HepG2 (cell line): ENCODE measurements around the gene SHROOM1. TPM values are rescaled to one million over a fixed set of nuclear protein-coding genes. Genes with fewer than 3 reads are reported as not detected.

Experiments used
- HOXD1 ChIP-seq: sonication (generic); formaldehyde crosslinking; IDR thresholded peaks from 2 replicates; pipeline ENCODE4 v1.5.0; 2020; ENCODE audit warnings: missing genetic modification reagents
- RBAK ChIP-seq: sonication (generic); formaldehyde crosslinking; IDR thresholded peaks from 2 replicates; pipeline ENCODE4 v1.5.1; 2020; ENCODE audit warnings: mild to moderate bottlenecking, missing genetic modification reagents
- RXRA ChIP-seq: sonication (generic); formaldehyde crosslinking; IDR thresholded peaks from 2 replicates; pipeline ENCODE4 v1.5.1; 2020; ENCODE audit warnings: missing genetic modification reagents
- TOPORS ChIP-seq: sonication (generic); formaldehyde crosslinking; IDR thresholded peaks from 2 replicates; pipeline ENCODE4 v1.8.0; 2023; ENCODE audit warnings: mild to moderate bottlenecking, missing genetic modification reagents
- ZBTB7A ChIP-seq: sonication (generic); formaldehyde crosslinking; IDR thresholded peaks from 2 replicates; pipeline ENCODE4 v1.8.0; 2022; ENCODE audit warnings: mild to moderate bottlenecking, missing genetic modification reagents
- ZMYM2 ChIP-seq: sonication (generic); formaldehyde crosslinking; IDR thresholded peaks from 2 replicates; pipeline ENCODE4 v1.8.0; 2022; ENCODE audit warnings: mild to moderate bottlenecking, missing genetic modification reagents
- ZNF160 ChIP-seq: sonication (generic); formaldehyde crosslinking; IDR thresholded peaks from 2 replicates; pipeline ENCODE4 v1.8.0; 2022; ENCODE audit warnings: mild to moderate bottlenecking, inconsistent platforms, missing genetic modification reagents
- ZNF383 ChIP-seq: sonication (generic); formaldehyde crosslinking; IDR thresholded peaks from 2 replicates; pipeline ENCODE4 v1.4.0; 2020; ENCODE audit warnings: missing genetic modification reagents, mild to moderate bottlenecking, borderline replicate concordance
- ZNF484 ChIP-seq: sonication (generic); formaldehyde crosslinking; IDR thresholded peaks from 2 replicates; pipeline ENCODE4 v1.5.1; 2020; ENCODE audit warnings: mild to moderate bottlenecking, low read depth, missing genetic modification reagents, borderline replicate concordance
- ZNF891 ChIP-seq: sonication (generic); formaldehyde crosslinking; IDR thresholded peaks from 2 replicates; pipeline ENCODE4 v1.5.0; 2020; ENCODE audit warnings: mild to moderate bottlenecking, missing genetic modification reagents
- ZSCAN25 ChIP-seq: sonication (generic); formaldehyde crosslinking; IDR thresholded peaks from 2 replicates; pipeline ENCODE4 v1.8.0; 2022; ENCODE audit warnings: mild to moderate bottlenecking, missing genetic modification reagents
- polyA plus RNA-seq, 8 experiments: library from polyadenylated mRNA; depleted of rRNA in 3 of 8; stranded (reverse) in 7 of 8; unstranded in 1 of 8; fragments of >200 nt; fragmentation: Illumina TruSeq in 4 of 8; extraction: Trizol in 4 of 8; gene quantifications; 2 replicates each; pipeline versions ENCODE4 v1.2.1 to v1.2.3, GENCODE V29; 2011 to 2016; ENCODE audit warnings: low read depth in 4 of 8, missing spikeins in 1 of 8, mixed read lengths in 1 of 8; ENCODE audit not compliant: insufficient read depth in 1 of 8
- total RNA-seq, 5 experiments: library from RNA; depleted of rRNA; stranded (reverse); fragments of >200 nt; fragmentation: Illumina TruSeq; extraction: Trizol; gene quantifications; 2 replicates each; pipeline ENCODE4 v1.2.3, GENCODE V29; 2016; ENCODE audit warnings: low read depth in 1 of 5
- TF ChIP-seq, protein P1 (sequence below): sonication (generic); formaldehyde crosslinking; IDR thresholded peaks from 2 replicates; pipeline ENCODE4 v1.4.0; 2020; ENCODE audit warnings: missing genetic modification reagents
- TF ChIP-seq, protein P2 (sequence below): sonication (generic); formaldehyde crosslinking; IDR thresholded peaks from 2 replicates; pipeline ENCODE4 v1.8.1; 2023; ENCODE audit warnings: mild to moderate bottlenecking, inconsistent platforms, moderate library complexity, missing genetic modification reagents, borderline replicate concordance

The SHROOM1 gene
- total and polyA plus RNA-seq, 2 of the 13 experiments (the other 11 are each of a cell fraction or from before 2014, with no cell fraction given): 18.2 to 25.7 TPM

DNA sequence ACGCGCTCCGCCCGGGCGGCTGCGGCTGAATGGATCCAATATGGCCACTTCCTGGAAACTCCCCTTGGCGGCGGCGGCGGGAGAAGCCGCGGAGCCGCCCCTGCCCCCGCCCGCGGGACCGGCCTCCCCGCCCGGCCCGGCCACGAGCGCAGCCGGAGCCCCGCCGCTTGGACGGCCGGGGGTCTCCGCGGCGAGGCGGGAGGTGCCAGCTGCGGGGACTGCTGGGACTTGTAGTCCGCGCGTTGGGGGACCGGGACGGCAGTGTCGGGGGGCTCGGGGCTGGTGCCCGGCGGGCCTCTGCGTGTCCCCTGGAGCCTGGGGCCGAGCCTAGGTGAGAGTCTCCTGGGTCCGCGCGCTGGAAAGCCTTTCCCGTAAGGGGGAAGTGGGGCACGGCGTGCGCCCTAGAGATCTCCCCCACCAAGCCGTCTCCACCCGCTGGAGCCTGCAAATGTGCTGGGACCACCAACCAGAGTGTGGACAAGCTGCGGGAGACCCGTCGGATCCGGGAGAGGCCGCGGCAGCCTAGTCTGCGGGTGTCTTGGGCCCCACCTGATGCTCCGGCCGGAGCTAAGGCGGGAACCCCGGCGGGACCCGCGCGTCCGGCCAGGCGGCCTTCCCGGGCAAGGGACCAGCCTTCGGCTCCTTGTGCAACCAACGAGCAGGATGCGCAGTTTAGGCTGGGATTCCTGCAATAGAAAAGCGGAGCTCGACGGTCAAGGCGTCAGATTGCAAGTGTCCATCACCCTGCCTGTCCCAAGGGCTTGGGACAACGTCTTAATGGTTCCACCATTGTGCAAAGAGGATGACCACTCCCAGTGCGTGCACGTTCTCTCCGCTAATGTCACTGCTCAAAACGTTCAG, 53.0 kb downstream of the SHROOM1 start, which contains the start of gene SEPTIN8 (continued):
- 0 out of 2 replicates have a peak, but pooled peaks have one; percentile 38 for TF ChIP-seq RBAK
- no peak for TF ChIP-seq ZSCAN25
- no peak for TF ChIP-seq ZNF383 (CRISPR knock-in tag)
- TF ChIP-seq RXRA (CRISPR knock-in tag): peak; percentile 36; the same call in 1 of the 2 replicates
- TF ChIP-seq TOPORS (CRISPR knock-in tag): no peak
- no peak for TF ChIP-seq HOXD1 (CRISPR knock-in tag)
- TF ChIP-seq, protein P1, sequence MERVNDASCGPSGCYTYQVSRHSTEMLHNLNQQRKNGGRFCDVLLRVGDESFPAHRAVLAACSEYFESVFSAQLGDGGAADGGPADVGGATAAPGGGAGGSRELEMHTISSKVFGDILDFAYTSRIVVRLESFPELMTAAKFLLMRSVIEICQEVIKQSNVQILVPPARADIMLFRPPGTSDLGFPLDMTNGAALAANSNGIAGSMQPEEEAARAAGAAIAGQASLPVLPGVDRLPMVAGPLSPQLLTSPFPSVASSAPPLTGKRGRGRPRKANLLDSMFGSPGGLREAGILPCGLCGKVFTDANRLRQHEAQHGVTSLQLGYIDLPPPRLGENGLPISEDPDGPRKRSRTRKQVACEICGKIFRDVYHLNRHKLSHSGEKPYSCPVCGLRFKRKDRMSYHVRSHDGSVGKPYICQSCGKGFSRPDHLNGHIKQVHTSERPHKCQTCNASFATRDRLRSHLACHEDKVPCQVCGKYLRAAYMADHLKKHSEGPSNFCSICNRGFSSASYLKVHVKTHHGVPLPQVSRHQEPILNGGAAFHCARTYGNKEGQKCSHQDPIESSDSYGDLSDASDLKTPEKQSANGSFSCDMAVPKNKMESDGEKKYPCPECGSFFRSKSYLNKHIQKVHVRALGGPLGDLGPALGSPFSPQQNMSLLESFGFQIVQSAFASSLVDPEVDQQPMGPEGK (CRISPR knock-in tag): peak; percentile 43; the same call in 1 of the 2 replicates
- TF ChIP-seq ZNF484 (CRISPR knock-in tag): no peak
- TF ChIP-seq, protein P2, sequence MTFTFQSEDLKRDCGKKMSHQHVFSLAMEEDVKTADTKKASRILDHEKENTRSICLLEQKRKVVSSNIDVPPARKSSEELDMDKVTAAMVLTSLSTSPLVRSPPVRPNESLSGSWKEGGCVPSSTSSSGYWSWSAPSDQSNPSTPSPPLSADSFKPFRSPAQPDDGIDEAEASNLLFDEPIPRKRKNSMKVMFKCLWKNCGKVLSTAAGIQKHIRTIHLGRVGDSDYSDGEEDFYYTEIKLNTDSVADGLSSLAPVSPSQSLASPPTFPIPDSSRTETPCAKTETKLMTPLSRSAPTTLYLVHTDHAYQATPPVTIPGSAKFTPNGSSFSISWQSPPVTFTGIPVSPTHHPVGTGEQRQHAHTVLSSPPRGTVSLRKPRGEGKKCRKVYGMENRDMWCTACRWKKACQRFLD (CRISPR knock-in tag): peak; percentile 34; the same call in 1 of the 2 replicates
- TF ChIP-seq ZMYM2 (CRISPR knock-in tag): no peak
- TF ChIP-seq ZNF891 (CRISPR knock-in tag): no peak
- no peak for TF ChIP-seq ZNF160 (CRISPR knock-in tag)
- TF ChIP-seq ZBTB7A (CRISPR knock-in tag): peak; percentile 67; the same call in 1 of the 2 replicates
- TF ChIP-seq, all 625 proteins: peak for 93
